Right lobe of liver (tissue), 4 donors: ENCODE data around the gene GLRA1.

Experiments
- POLR2A ChIP-seq: fragments of 450-650 bp; IDR thresholded peaks from one replicate; pipeline ENCODE4 v1.6.1; 2017; ENCODE audit warnings: antibody characterized with exemption, mild to moderate bottlenecking
- TF ChIP-seq, protein P1 (sequence below), 4 donors: fragments of 200-600 bp in 3 of 4; fragments of 450-650 bp in 1 of 4; IDR thresholded peaks; one replicate each; pipeline versions ENCODE4 v1.5.1 to v1.8.0; 2016 to 2022; ENCODE audit warnings: antibody characterized with exemption in 4 of 4, mild to moderate bottlenecking in 2 of 4
- donor health status: DM: no; HTN: no; CAD: no.
- donor health status: DM: no; HTN: no; CAD: no.
- donor health status: DM: no; HTN: yes; CAD: no.

DNA sequence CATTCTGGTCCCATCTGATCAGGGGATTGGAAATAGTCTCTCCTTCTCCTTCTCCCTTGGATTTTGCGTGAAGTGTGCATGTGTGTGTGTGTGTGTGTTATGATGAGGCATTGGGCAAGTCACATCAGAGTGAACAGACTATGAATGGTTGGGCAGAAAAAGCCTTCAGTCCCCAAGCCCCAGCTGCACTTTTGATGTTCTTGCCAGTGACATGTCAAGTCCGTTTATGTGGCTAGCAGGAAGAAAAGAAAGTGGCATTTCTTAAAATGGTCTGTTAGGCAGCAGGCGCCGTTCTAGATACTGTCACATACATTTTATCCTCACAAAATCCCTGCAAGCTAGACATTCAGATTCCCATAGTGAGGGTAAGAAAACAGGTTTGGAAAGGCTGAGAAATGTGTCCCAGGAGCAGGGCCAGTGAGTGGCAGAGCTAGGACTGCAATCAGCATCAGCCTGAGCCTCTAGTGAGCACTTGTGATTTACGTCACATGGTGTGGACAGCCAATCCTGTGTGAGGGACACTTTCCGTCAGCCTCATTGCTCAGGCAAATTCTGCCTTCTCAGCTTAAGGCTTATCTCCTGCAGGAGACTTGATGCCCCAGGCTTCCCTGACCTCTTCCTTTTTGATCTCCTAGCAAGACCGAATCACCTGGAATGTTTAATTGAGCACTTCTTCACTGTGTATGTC lies 60.4 kb downstream of the GLRA1 start:
- no peak for TF ChIP-seq POLR2A
- TF ChIP-seq, protein P1, sequence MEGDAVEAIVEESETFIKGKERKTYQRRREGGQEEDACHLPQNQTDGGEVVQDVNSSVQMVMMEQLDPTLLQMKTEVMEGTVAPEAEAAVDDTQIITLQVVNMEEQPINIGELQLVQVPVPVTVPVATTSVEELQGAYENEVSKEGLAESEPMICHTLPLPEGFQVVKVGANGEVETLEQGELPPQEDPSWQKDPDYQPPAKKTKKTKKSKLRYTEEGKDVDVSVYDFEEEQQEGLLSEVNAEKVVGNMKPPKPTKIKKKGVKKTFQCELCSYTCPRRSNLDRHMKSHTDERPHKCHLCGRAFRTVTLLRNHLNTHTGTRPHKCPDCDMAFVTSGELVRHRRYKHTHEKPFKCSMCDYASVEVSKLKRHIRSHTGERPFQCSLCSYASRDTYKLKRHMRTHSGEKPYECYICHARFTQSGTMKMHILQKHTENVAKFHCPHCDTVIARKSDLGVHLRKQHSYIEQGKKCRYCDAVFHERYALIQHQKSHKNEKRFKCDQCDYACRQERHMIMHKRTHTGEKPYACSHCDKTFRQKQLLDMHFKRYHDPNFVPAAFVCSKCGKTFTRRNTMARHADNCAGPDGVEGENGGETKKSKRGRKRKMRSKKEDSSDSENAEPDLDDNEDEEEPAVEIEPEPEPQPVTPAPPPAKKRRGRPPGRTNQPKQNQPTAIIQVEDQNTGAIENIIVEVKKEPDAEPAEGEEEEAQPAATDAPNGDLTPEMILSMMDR (IDR thresholded peaks at IDR 0.05), result no peak
